ENCODE measurements around the gene COL18A1.

DNA sequence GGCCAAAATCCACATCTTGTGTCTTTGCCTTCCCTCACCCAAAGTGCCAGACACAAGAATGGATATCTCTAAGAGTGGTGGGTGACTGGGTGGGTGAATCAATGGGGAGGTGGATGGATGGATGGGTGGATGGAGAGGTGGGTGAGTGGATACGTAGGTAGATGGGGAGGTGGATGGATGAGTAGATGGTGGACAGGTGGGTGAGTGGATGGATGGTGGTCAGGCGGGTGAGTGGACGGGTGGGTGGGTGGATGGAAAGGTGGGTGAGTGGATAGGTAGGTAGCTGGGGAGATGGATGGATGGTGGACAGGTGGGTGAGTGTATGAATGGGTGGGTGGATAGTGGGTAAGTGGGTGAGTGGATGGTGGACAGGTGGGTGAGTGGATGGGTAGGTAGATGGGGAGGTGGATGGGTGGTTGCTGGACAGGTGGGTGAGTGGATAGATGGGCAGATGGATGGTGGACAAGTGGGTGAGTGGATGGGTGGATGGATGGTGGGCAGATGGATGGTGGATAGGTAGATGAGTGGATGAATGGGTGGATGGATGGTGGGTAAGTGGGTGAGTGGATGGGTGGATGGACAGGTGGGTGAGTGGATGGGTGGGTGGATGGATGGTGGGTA, 103.0 kb downstream of the COL18A1 start:
- TF ChIP-seq, protein P1, sequence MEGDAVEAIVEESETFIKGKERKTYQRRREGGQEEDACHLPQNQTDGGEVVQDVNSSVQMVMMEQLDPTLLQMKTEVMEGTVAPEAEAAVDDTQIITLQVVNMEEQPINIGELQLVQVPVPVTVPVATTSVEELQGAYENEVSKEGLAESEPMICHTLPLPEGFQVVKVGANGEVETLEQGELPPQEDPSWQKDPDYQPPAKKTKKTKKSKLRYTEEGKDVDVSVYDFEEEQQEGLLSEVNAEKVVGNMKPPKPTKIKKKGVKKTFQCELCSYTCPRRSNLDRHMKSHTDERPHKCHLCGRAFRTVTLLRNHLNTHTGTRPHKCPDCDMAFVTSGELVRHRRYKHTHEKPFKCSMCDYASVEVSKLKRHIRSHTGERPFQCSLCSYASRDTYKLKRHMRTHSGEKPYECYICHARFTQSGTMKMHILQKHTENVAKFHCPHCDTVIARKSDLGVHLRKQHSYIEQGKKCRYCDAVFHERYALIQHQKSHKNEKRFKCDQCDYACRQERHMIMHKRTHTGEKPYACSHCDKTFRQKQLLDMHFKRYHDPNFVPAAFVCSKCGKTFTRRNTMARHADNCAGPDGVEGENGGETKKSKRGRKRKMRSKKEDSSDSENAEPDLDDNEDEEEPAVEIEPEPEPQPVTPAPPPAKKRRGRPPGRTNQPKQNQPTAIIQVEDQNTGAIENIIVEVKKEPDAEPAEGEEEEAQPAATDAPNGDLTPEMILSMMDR (conservative IDR thresholded peaks at IDR 0.05; ENCODE audit: low read length): no peak
- TF ChIP-seq EZH2phosphoT487 (IDR thresholded peaks at IDR 0.05; ENCODE audit: borderline replicate concordance): no peak

All from Loucy (cell line).